ENCODE results near the gene ARHGEF17. TPM values are rescaled to one million over a fixed set of nuclear protein-coding genes. Genes with fewer than 3 reads are reported as not detected.
A peak's percentile ranks its signal among the peaks of the same experiment; 100 is the strongest.

Gene ARHGEF17
- polyA plus RNA-seq, 3 donors, result 0.16 to 1.2 (median 0.55) TPM

- Mint-ChIP-seq H3K9me3 (no peaks in the 10 kb centered on the region), H3K4me1 (peaks cover 50% of the 10 kb centered on the region), H3K27me3 (ENCODE audit: low read depth in 3 of 3) (peaks cover 3 to 18% (median 6%) of the 10 kb centered on the region in 3 donors), H3K4me3 (no peak overlapping the region), H3K36me3 (peaks cover 3 to 11% of the 10 kb centered on the region in 2 donors), H3K27ac (peak overlapping the region in 2 of 7 donors; percentile 7 to 11)
- no peaks in the 10 kb centered on the region for H3K79me2 ChIP-seq (ENCODE audit: insufficient read depth, low read length)
- no peak for TF ChIP-seq CTCF (IDR thresholded peaks at IDR 0.05)
- peaks cover 35 to 38% of the 10 kb centered on the region in 2 donors for H3K4me1 ChIP-seq (ENCODE audit: control insufficient read depth in 1 of 2, insufficient read depth in 2 of 2, low read length in 2 of 2)
- no peak overlapping the region for H3K4me3 ChIP-seq (replicated peaks in 1 of 3; ENCODE audit: low read depth in 2 of 3, low read length in 3 of 3)
- no peak for DNase-seq
- no peak overlapping the region for H3K27ac ChIP-seq (ENCODE audit: low read depth in 1 of 2, low read length in 2 of 2)
- 67% methylated on average over 3 of the region's 3 CpGs for WGBS (ENCODE audit: insufficient coverage)
- no peaks in the 10 kb centered on the region for H3K36me3 ChIP-seq (replicated peaks in 1 of 2; ENCODE audit: control insufficient read depth in 1 of 2, insufficient read depth in 2 of 2, low read length in 2 of 2)
- no peaks in the 10 kb centered on the region for H4K20me1 ChIP-seq (ENCODE audit: insufficient read depth, low read length)
- no peaks in the 10 kb centered on the region for H3K9me3 ChIP-seq (replicated peaks in 1 of 2; ENCODE audit: control insufficient read depth in 1 of 2, insufficient read depth in 1 of 2, low read length in 2 of 2)
- no peaks in the 10 kb centered on the region for H3K27me3 ChIP-seq (ENCODE audit: control insufficient read depth in 2 of 2, insufficient read depth in 2 of 2, low read length in 2 of 2)
- intact Hi-C loops (cut with micrococcal nuclease), result loop anchor here in 1 of 2 donors (5.0 kb wide), 2 partner anchors 39 to 104 kb away; no protein-coding TSS in a partner anchor
- no peak overlapping the region for H2AFZ ChIP-seq (ENCODE audit: insufficient read depth, low read depth, low read length, poor library complexity, severe bottlenecking)
- H3K9ac ChIP-seq (ENCODE audit: insufficient read depth, low read length, poor library complexity, severe bottlenecking), result no peak overlapping the region
- H3K4me2 ChIP-seq (replicated peaks; ENCODE audit: extremely low read depth, low read length, poor library complexity, severe bottlenecking), result no peak overlapping the region
Measured at GRCh38 chr11:73291196-73291595, 16.9 kb upstream of the ARHGEF17 start.

- Mint-ChIP-seq H3K27ac (peak overlapping the region in 5 of 7 donors; percentile 12 to 64 (median 43)), H3K4me1 (peaks cover 45% of the 10 kb centered on the region), H3K27me3 (ENCODE audit: low read depth in 3 of 3) (peaks cover 3 to 15% (median 6%) of the 10 kb centered on the region in 3 donors), H3K36me3 (peaks cover 3 to 10% of the 10 kb centered on the region in 2 donors), H3K9me3 (no peaks in the 10 kb centered on the region), H3K4me3 (peak overlapping the region in 1 of 2 donors; percentile 49)
- Histone ChIP-seq H3K4me2 (replicated peaks; ENCODE audit: extremely low read depth, low read length, poor library complexity, severe bottlenecking) (no peak overlapping the region), H3K9me3 (replicated peaks in 1 of 2; ENCODE audit: control insufficient read depth in 1 of 2, insufficient read depth in 1 of 2, low read length in 2 of 2) (no peaks in the 10 kb centered on the region), H3K79me2 (ENCODE audit: insufficient read depth, low read length) (no peaks in the 10 kb centered on the region), H3K27ac (ENCODE audit: low read depth in 1 of 2, low read length in 2 of 2) (no peak overlapping the region), H3K36me3 (replicated peaks in 1 of 2; ENCODE audit: control insufficient read depth in 1 of 2, insufficient read depth in 2 of 2, low read length in 2 of 2) (peaks cover 0 to 2% of the 10 kb centered on the region in 2 donors), H3K27me3 (ENCODE audit: control insufficient read depth in 2 of 2, insufficient read depth in 2 of 2, low read length in 2 of 2) (no peaks in the 10 kb centered on the region), H3K4me3 (replicated peaks in 1 of 3; ENCODE audit: low read depth in 2 of 3, low read length in 3 of 3) (no peak overlapping the region), H2AFZ (ENCODE audit: insufficient read depth, low read depth, low read length, poor library complexity, severe bottlenecking) (no peak overlapping the region), H4K20me1 (ENCODE audit: insufficient read depth, low read length) (no peaks in the 10 kb centered on the region), H3K9ac (ENCODE audit: insufficient read depth, low read length, poor library complexity, severe bottlenecking) (no peak overlapping the region), H3K4me1 (ENCODE audit: control insufficient read depth in 1 of 2, insufficient read depth in 2 of 2, low read length in 2 of 2) (peaks cover 31% of the 10 kb centered on the region in 2 donors)
- 79% methylated on average over 9 of the region's 12 CpGs for WGBS (ENCODE audit: insufficient coverage)
- no peak for TF ChIP-seq CTCF (IDR thresholded peaks at IDR 0.05)
- intact Hi-C loops (cut with micrococcal nuclease), result loop anchor here in 1 of 2 donors (5.0 kb wide), 2 partner anchors 40 to 105 kb away; no protein-coding TSS in a partner anchor
- peak; percentile 33 to 64 (median 42) for DNase-seq
Measured at GRCh38 chr11:73291781-73292524, 16.1 kb upstream of the ARHGEF17 start.
